Measurements from ENCODE around the gene C1QC.

GRCh38 chr1:22601610-22602009 lies 41.8 kb upstream of the C1QC start:
- TF ChIP-seq POLR2AphosphoS5 (IDR thresholded peaks at IDR 0.05) (no peak), CTCF (IDR thresholded peaks at IDR 0.05) (no peak), EP300 (IDR thresholded peaks at IDR 0.05) (no peak), POLR2A (IDR thresholded peaks at IDR 0.05) (no peak)
